HepG2 (cell line): ENCODE measurements around the gene BABAM2. TPM values are rescaled to one million over a fixed set of nuclear protein-coding genes. Genes with fewer than 3 reads are reported as not detected.

Experiments used
- ATAC-seq: fragments of 200-7000 bp; cut with Tn5 transposase; 3 replicates; pipeline ENCODE4 v1.9.1; 2020; ENCODE audit warnings: mild to moderate bottlenecking, moderate library complexity
- BruUV-seq: library from RNA; stranded (reverse); fragments of 400-500 nt; replicated peaks from 2 replicates; lab custom pipeline; 2021; lab: Mats Ljungman, UMichigan
- CTCF ChIA-PET: fragments of 300-600 bp; formaldehyde crosslinking; extraction: SDS; loops from one replicate; lab custom pipeline; 2021; ENCODE audit warnings: low total read pairs, inconsistent platforms, low intra/inter-chr PET ratio; lab: Yijun Ruan, JAX
- POLR2A ChIA-PET: fragments of 350-600 bp; sonication (Branson Sonifier 250); formaldehyde crosslinking; loops from one replicate; lab custom pipeline; 2020; ENCODE audit warnings: antibody characterized with exemption, inconsistent platforms; lab: Yijun Ruan, JAX
- DNase-seq: peaks from one replicate; pipeline ENCODE4 v3.0.0-alpha.2; 2015; ENCODE audit warnings: low spot score
- FAIRE-seq: peaks from 3 replicates; lab custom pipeline; 2011; peaks lifted over from hg19 to GRCh38; lab: Jason Lieb, UNC
- H2AFZ ChIP-seq: one replicate; pipeline ENCODE4 v1.6.1; 2011; ENCODE audit warnings: low read length, inconsistent platforms
- H3K27ac ChIP-seq: fragments of 300-600 bp; 3 replicates; pipeline ENCODE4 v1.8.0; 2011; ENCODE audit warnings: mixed run types, mild to moderate bottlenecking, mixed read lengths, low read length, inconsistent platforms; ENCODE audit not compliant: insufficient read depth; ENCODE audit errors: extremely low read length
- H3K27me3 ChIP-seq, 2 experiments: fragments of 200-600 bp in 1 of 2; 2 replicates in 1 of 2; 3 replicates in 1 of 2; pipeline versions ENCODE4 v1.6.0 to v1.8.0; 2011; ENCODE audit warnings: low read length in 2 of 2, mild to moderate bottlenecking in 2 of 2, moderate library complexity in 2 of 2, inconsistent platforms in 1 of 2; ENCODE audit not compliant: insufficient read depth in 2 of 2, control insufficient read depth in 1 of 2
- H3K36me3 ChIP-seq, 2 experiments: fragments of 200-600 bp in 1 of 2; replicated peaks in 1 of 2; 2 replicates in 1 of 2; 3 replicates in 1 of 2; pipeline versions ENCODE4 v1.5.1 to v1.8.0; 2011; ENCODE audit warnings: low read length in 2 of 2, inconsistent platforms in 1 of 2; ENCODE audit not compliant: insufficient read depth in 2 of 2, control insufficient read depth in 1 of 2
- H3K4me1 ChIP-seq: 2 replicates; pipeline ENCODE4 v1.5.1; 2012; ENCODE audit warnings: low read length, inconsistent platforms; ENCODE audit not compliant: insufficient read depth
- H3K4me2 ChIP-seq: 2 replicates; pipeline ENCODE4 v1.6.0; 2011; ENCODE audit warnings: low read depth, low read length, inconsistent platforms
- H3K4me3 ChIP-seq, 3 experiments: fragments of 200-600 bp in 1 of 3; sonication (generic), shearing (Covaris generic) in 1 of 3; replicated peaks in 1 of 3; 2 replicates each; pipeline ENCODE4 v1.5.1; 2011 to 2016; ENCODE audit warnings: low read length in 3 of 3, inconsistent platforms in 2 of 3, low read depth in 2 of 3, mild to moderate bottlenecking in 2 of 3, control low read depth in 1 of 3, mixed read lengths in 1 of 3; ENCODE audit not compliant: insufficient read depth in 1 of 3
- H3K79me2 ChIP-seq: one replicate; pipeline ENCODE4 v1.6.1; 2011; ENCODE audit warnings: low read length, inconsistent platforms; ENCODE audit not compliant: insufficient read depth
- H3K9ac ChIP-seq: 2 replicates; pipeline ENCODE4 v1.6.0; 2011; ENCODE audit warnings: mild to moderate bottlenecking, low read depth, low read length, inconsistent platforms; ENCODE audit not compliant: insufficient read depth
- H3K9me3 ChIP-seq: 2 replicates; pipeline ENCODE4 v1.5.1; 2012; ENCODE audit warnings: mild to moderate bottlenecking, low read length
- H4K20me1 ChIP-seq: 2 replicates; pipeline ENCODE4 v1.6.0; 2011; ENCODE audit warnings: inconsistent platforms, mild to moderate bottlenecking, low read length, moderate library complexity; ENCODE audit not compliant: insufficient read depth
- PRMT3 ChIP-seq: sonication (generic); formaldehyde crosslinking; IDR thresholded peaks from 2 replicates; pipeline ENCODE4 v1.8.1; 2022; ENCODE audit warnings: low read depth, mild to moderate bottlenecking, moderate library complexity, missing genetic modification reagents, borderline replicate concordance
- RARA ChIP-seq: IDR thresholded peaks from 2 replicates; pipeline ENCODE4 v1.6.1; 2016; ENCODE audit warnings: missing genetic modification reagents, missing compliant biosample characterization
- SNRNP70 ChIP-seq: fragments of 200-400 bp; formaldehyde crosslinking; IDR thresholded peaks from 2 replicates; pipeline ENCODE4 v1.6.1; 2017; ENCODE audit warnings: mild to moderate bottlenecking, low read depth, low read length, moderate library complexity
- ZMYM2 ChIP-seq: sonication (generic); formaldehyde crosslinking; IDR thresholded peaks from 2 replicates; pipeline ENCODE4 v1.8.0; 2022; ENCODE audit warnings: mild to moderate bottlenecking, missing genetic modification reagents
- ZNF800 ChIP-seq: sonication (generic); formaldehyde crosslinking; IDR thresholded peaks from 2 replicates; pipeline ENCODE4 v1.4.0; 2020; ENCODE audit warnings: missing genetic modification reagents
- WGBS: methylation state at CpG from one replicate; pipeline ENCODE4 v1.1.6; 2017; ENCODE audit warnings: low lambda C conversion rate; 5-methylcytosine and 5-hydroxymethylcytosine counted together
- in situ Hi-C: cut with HindIII; loops from 2 replicates; pipeline ENCODE4 v1.10.0; 2017; ENCODE audit warnings: low pct_unique_long_range_greater_than_20kb; ENCODE audit not compliant: extremely low pct_ligation_motif_present
- intact Hi-C: fragments of 100-400 bp; cut with micrococcal nuclease; formaldehyde crosslinking; loops from one replicate; pipeline ENCODE4 v1.10.0; 2022; ENCODE audit not compliant: unreplicated experiment
- polyA plus RNA-seq, 8 experiments: library from polyadenylated mRNA; depleted of rRNA in 3 of 8; stranded (reverse) in 7 of 8; unstranded in 1 of 8; fragments of >200 nt; fragmentation: Illumina TruSeq in 4 of 8; extraction: Trizol in 4 of 8; gene quantifications; 2 replicates each; pipeline versions ENCODE4 v1.2.1 to v1.2.3, GENCODE V29; 2011 to 2016; ENCODE audit warnings: low read depth in 4 of 8, missing spikeins in 1 of 8, mixed read lengths in 1 of 8; ENCODE audit not compliant: insufficient read depth in 1 of 8
- total RNA-seq, 5 experiments: library from RNA; depleted of rRNA; stranded (reverse); fragments of >200 nt; fragmentation: Illumina TruSeq; extraction: Trizol; gene quantifications; 2 replicates each; pipeline ENCODE4 v1.2.3, GENCODE V29; 2016; ENCODE audit warnings: low read depth in 1 of 5
- TF ChIP-seq, protein P1 (sequence below): sonication (generic); formaldehyde crosslinking; IDR thresholded peaks from 2 replicates; pipeline ENCODE4 v1.4.0; 2020; ENCODE audit warnings: low read depth, missing genetic modification reagents

Gene BABAM2
- total and polyA plus RNA-seq, 2 of the 13 experiments (the other 11 are each of a cell fraction or from before 2014, with no cell fraction given), result 24.9 to 28.0 TPM

DNA sequence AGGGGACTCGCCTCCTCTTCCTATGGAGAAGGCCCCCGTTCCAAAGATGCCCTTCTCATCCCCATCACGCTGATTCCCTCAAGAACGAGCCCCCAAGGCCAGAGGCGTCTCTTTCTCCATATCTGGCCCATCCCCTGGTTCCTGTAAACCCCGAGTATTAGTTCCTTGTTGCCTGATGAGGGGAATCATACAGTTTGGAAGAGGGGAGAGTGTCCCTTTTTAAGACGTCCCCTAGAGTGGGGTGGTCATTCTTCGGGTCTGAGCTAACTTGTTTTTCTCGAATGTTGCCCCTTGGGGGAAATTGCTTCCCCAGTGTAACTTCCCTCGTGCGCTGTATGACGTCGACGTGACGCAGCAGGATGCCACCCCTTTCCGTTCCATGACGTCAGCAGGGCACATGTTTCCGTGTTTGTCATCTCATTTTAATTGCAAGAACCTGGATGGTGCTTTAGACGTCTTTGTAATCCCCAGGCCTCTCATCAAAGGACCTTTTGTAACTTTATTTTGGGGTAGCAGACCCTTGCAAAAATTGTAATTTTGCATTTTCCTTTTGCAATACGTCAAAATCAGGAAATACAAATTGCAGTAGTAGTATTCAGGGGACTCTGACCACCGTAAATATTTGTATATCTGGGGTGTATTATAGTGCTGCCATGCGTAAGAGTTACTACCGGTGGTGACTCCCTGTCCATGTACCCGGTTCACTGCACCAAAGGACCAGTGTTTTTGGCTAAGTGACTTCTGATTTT lies 569 bp downstream of the BABAM2 start (continued):
- TF ChIP-seq, protein P1, sequence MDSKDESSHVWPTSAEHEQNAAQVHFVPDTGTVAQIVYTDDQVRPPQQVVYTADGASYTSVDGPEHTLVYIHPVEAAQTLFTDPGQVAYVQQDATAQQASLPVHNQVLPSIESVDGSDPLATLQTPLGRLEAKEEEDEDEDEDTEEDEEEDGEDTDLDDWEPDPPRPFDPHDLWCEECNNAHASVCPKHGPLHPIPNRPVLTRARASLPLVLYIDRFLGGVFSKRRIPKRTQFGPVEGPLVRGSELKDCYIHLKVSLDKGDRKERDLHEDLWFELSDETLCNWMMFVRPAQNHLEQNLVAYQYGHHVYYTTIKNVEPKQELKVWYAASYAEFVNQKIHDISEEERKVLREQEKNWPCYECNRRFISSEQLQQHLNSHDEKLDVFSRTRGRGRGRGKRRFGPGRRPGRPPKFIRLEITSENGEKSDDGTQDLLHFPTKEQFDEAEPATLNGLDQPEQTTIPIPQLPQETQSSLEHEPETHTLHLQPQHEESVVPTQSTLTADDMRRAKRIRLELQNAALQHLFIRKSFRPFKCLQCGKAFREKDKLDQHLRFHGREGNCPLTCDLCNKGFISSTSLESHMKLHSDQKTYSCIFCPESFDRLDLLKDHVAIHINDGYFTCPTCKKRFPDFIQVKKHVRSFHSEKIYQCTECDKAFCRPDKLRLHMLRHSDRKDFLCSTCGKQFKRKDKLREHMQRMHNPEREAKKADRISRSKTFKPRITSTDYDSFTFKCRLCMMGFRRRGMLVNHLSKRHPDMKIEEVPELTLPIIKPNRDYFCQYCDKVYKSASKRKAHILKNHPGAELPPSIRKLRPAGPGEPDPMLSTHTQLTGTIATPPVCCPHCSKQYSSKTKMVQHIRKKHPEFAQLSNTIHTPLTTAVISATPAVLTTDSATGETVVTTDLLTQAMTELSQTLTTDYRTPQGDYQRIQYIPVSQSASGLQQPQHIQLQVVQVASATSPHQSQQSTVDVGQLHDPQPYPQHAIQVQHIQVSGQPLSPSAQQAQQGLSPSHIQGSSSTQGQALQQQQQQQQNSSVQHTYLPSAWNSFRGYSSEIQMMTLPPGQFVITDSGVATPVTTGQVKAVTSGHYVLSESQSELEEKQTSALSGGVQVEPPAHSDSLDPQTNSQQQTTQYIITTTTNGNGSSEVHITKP (CRISPR knock-in tag), result no peak
- TF ChIP-seq SNRNP70, result no peak
- TF ChIP-seq ZMYM2, result peak; percentile 95

DNA sequence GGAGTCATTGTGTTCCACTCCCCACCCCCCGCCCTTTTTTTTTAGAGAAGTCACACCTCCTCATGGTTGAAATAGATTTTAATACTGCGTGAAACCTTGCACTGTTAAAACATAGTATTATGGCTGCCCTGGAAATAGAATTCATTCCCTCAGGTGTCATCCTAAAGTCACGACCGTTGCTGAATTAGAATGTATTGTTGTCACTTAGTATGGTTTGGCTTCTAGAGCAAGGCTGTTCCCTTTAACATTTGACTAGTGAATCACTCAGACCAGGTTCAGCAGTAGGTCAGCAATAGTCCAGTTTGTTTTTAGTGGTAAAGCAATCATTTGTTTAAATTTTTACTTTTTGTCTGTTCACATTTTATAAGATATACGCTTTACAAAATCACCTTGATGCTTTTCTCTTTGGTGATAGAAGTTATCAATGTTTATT lies 1.2 kb downstream of the BABAM2 start:
- H2AFZ ChIP-seq, result no peak overlapping the region
- BruUV-seq, result no TSS peak
- H4K20me1 ChIP-seq, result no peaks in the 10 kb centered on the region
- peak; percentile 16 for DNase-seq
- H3K9ac ChIP-seq, result peak overlapping the region; percentile 87
- WGBS, result 65% methylated on average over 5 of the region's 5 CpGs
- 0 out of 2 replicates have a peak, but pooled peaks have one; percentile 13 for TF ChIP-seq PRMT3 (CRISPR knock-in tag)
- TF ChIP-seq RARA, result peak; percentile 67
- no peak for TF ChIP-seq ZNF800 (CRISPR knock-in tag)
- H3K27me3 ChIP-seq, result no peaks in the 10 kb centered on the region; a peak in 1 of 5 replicates
- peak overlapping the region; percentile 85 for H3K4me2 ChIP-seq
- ChIA-PET POLR2A (interaction anchor here (1.5 to 2.7 kb wide), 3 partner anchors 11 to 505 kb away, joined by 3 to 20 read pairs (median 5); no protein-coding TSS in a partner anchor), CTCF (no interaction called here)
- H3K4me1 ChIP-seq, result peaks cover 34% of the 10 kb centered on the region
- in situ Hi-C loops (no loop called here), intact Hi-C loops (loop anchor here (5.0 to 10.0 kb wide), 3 partner anchors 36 to 167 kb away; no protein-coding TSS in a partner anchor)
- H3K27ac ChIP-seq, result peak overlapping the region; percentile 93
- H3K9me3 ChIP-seq, result no peaks in the 10 kb centered on the region
- ATAC-seq, result no peak
- no peak for FAIRE-seq
- H3K4me3 ChIP-seq, result peak overlapping the region; percentile 92 to 93 (median 93); a peak in 5 of 6 replicates
- H3K36me3 ChIP-seq, result peaks cover 5 to 19% of the 10 kb centered on the region in 2 experiments
- H3K79me2 ChIP-seq, result peaks cover 25% of the 10 kb centered on the region
